ENCODE data around the gene VPS4A.

DNA sequence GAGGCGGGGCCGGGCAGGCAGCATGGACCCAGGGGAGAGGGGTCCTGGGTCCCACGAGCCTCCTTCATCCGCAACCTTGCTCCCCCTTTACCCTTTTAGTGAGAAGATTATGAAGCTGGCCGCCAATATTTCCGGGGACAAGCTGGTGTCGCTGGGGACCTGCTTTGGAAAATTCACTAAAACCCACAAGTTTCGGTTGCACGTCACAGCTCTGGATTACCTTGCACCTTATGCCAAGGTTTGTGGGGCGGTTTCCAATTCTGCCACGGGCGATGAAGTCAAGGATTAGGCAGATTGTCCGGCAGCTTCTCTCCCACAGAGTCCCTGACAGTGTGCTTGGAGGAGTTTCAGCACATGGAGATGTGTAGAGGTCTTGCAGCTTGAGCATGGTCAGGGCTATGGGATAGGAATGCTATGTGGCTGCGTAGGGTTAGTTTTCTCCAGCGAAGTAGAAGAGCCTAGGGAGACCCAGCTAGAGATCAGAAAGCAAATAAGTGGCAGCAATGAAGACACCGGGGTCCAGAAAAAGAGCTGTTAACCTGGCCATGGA is 29.0 kb downstream of the VPS4A start:
- TF ChIP-seq, protein P1, sequence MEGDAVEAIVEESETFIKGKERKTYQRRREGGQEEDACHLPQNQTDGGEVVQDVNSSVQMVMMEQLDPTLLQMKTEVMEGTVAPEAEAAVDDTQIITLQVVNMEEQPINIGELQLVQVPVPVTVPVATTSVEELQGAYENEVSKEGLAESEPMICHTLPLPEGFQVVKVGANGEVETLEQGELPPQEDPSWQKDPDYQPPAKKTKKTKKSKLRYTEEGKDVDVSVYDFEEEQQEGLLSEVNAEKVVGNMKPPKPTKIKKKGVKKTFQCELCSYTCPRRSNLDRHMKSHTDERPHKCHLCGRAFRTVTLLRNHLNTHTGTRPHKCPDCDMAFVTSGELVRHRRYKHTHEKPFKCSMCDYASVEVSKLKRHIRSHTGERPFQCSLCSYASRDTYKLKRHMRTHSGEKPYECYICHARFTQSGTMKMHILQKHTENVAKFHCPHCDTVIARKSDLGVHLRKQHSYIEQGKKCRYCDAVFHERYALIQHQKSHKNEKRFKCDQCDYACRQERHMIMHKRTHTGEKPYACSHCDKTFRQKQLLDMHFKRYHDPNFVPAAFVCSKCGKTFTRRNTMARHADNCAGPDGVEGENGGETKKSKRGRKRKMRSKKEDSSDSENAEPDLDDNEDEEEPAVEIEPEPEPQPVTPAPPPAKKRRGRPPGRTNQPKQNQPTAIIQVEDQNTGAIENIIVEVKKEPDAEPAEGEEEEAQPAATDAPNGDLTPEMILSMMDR (IDR thresholded peaks at IDR 0.05; ENCODE audit: low read depth, low read length): no peak
- TF ChIP-seq EZH2phosphoT487 (IDR thresholded peaks at IDR 0.05; ENCODE audit: low read depth): no peak

Data from OCI-LY3 (cell line).